Chondrocyte (in vitro differentiated cells): ENCODE measurements around the gene NAALADL2. TPM values are rescaled to one million over a fixed set of nuclear protein-coding genes. Genes with fewer than 3 reads are reported as not detected.
"Not testable (repeated sequence)": the region's sequence is repeated elsewhere in the genome, so short reads cannot be mapped to it uniquely, and the experiment has no call there.

Experiments
- DNase-seq: peaks from one replicate; pipeline ENCODE4 v3.0.0; 2021; ENCODE audit warnings: mixed read lengths, low spot score
- H3K27ac Mint-ChIP-seq: one replicate; pipeline ENCODE4 v1.8.0; 2021; ENCODE audit warnings: mild to moderate bottlenecking, moderate library complexity, mixed read lengths; ENCODE audit not compliant: unreplicated experiment
- H3K27me3 Mint-ChIP-seq: 2 replicates; pipeline ENCODE4 v1.8.0; 2021; ENCODE audit warnings: low read depth, mixed read lengths
- H3K36me3 Mint-ChIP-seq: 2 replicates; pipeline ENCODE4 v1.8.0; 2021; ENCODE audit warnings: low read depth, mixed read lengths
- H3K4me1 Mint-ChIP-seq: 2 replicates; pipeline ENCODE4 v1.8.0; 2021; ENCODE audit warnings: low read depth, mild to moderate bottlenecking, mixed read lengths
- H3K4me3 Mint-ChIP-seq: one replicate; pipeline ENCODE4 v1.8.0; 2021; ENCODE audit warnings: mild to moderate bottlenecking, moderate library complexity, mixed read lengths; ENCODE audit not compliant: unreplicated experiment
- H3K9me3 Mint-ChIP-seq: 2 replicates; pipeline ENCODE4 v1.8.0; 2021; ENCODE audit warnings: low read depth, mixed read lengths
- total RNA-seq: library from RNA; stranded (reverse); gene quantifications from 3 replicates; pipeline ENCODE4 v1.2.1, GENCODE V29; 2021
- TF ChIP-seq, protein P1 (sequence below): fragments of 200-600 bp; sonication (generic); IDR thresholded peaks from 2 replicates; pipeline ENCODE4 v1.5.0; 2021; ENCODE audit warnings: antibody characterized with exemption, mild to moderate bottlenecking, moderate library complexity

The NAALADL2 gene
- total RNA-seq, 1 donor from 2014 or later: 8.0 TPM

DNA sequence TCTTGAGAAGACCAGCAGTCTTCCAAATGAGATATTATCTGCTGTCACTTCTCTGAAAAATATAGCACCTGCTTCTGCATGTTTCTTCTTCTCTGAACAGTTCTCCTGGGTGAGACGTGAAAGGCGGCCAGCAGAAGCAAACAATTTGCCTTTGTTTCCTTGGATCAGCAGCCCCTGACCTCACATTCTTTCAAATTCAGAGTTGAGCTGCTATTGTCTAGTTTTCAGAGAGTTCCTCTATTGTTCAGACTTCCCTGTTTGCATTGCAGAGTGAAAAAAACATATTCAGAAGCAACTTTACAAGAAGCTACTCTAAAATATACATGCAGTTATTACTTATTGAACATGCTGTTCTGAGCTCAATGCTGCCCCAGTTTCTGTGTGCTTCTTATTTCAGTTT, 653.6 kb downstream of the NAALADL2 start:
- TF ChIP-seq, protein P1, sequence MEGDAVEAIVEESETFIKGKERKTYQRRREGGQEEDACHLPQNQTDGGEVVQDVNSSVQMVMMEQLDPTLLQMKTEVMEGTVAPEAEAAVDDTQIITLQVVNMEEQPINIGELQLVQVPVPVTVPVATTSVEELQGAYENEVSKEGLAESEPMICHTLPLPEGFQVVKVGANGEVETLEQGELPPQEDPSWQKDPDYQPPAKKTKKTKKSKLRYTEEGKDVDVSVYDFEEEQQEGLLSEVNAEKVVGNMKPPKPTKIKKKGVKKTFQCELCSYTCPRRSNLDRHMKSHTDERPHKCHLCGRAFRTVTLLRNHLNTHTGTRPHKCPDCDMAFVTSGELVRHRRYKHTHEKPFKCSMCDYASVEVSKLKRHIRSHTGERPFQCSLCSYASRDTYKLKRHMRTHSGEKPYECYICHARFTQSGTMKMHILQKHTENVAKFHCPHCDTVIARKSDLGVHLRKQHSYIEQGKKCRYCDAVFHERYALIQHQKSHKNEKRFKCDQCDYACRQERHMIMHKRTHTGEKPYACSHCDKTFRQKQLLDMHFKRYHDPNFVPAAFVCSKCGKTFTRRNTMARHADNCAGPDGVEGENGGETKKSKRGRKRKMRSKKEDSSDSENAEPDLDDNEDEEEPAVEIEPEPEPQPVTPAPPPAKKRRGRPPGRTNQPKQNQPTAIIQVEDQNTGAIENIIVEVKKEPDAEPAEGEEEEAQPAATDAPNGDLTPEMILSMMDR: no peak
- DNase-seq: no peak
- no peak overlapping the region for H3K27ac Mint-ChIP-seq
- no peaks in the 10 kb centered on the region for H3K4me1 Mint-ChIP-seq
- H3K27me3 Mint-ChIP-seq: no peaks in the 10 kb centered on the region
- H3K36me3 Mint-ChIP-seq: no peaks in the 10 kb centered on the region
- H3K4me3 Mint-ChIP-seq: no peak overlapping the region
- H3K9me3 Mint-ChIP-seq: peaks cover 6% of the 10 kb centered on the region

DNA sequence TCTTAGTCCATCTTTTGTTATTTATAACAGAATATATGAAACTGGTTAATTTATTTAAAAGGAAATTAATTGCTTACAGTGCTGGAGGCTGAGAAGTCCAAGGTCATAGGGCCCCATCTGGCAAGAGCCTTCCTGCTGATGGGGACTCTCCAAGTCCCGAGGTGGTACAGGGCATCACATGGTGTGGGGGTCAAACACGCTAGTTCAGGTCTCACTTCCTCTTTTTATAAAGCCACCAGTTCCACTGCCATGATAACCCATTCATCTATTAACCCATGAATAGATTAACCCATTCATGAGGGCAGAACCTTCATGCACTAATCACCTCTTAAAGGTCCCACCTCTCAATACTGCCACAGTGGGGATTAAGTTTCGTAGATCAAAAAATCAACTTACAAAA, 659.3 kb downstream of the NAALADL2 start:
- no peaks in the 10 kb centered on the region for H3K4me1 Mint-ChIP-seq
- no peak overlapping the region for H3K27ac Mint-ChIP-seq
- peaks cover 5% of the 10 kb centered on the region for H3K9me3 Mint-ChIP-seq
- TF ChIP-seq, protein P1: no peak
- no peak for DNase-seq
- no peak overlapping the region for H3K4me3 Mint-ChIP-seq
- no peaks in the 10 kb centered on the region for H3K36me3 Mint-ChIP-seq
- H3K27me3 Mint-ChIP-seq: no peaks in the 10 kb centered on the region

DNA sequence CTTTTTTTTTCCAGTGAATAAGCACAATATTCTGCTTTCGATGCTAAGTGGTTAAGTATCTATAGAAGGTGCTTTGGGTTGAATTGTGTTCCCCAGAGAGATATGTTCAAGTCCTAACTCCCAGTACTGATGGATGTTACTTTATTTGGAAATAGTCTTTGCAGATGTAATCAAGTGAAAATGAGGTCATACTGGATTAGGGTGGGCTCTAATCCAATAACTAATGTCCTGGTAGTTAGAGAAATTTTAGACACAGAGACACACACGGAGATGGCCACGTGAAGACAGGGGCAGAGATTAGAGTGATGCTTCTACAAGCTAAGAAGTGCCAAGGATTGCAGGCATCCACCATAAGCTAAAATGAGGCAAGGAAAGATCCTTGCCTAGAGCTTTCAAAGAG, 662.3 kb downstream of the NAALADL2 start:
- no peak overlapping the region for H3K4me3 Mint-ChIP-seq

DNA sequence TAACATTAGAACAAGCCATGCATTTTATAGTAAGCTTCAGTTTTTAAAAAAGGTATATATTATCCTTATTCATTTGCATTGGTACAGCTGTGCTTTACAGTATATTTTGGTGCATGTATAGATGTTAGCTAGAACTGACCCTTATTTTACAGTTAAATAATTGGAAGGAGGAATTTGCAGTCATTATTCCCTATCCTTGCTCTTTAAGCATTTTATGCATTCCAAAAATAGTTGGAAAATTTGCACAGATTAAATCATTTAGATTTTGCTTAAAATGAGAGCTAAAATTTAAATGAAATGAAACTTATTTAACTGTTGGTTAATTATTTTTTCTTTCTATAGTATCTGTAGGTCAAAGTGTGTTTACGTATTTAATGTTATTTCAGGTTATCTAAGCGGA, 667.1 kb downstream of the NAALADL2 start:
- Mint-ChIP-seq H3K4me3 (peak overlapping the region; percentile 62), H3K27ac (no peak overlapping the region), H3K36me3 (no peaks in the 10 kb centered on the region), H3K9me3 (peaks cover 15% of the 10 kb centered on the region), H3K4me1 (peaks cover 13% of the 10 kb centered on the region), H3K27me3 (no peaks in the 10 kb centered on the region)
- no peak for DNase-seq
- TF ChIP-seq, protein P1: no peak

More for the DNA sequence above, 662.3 kb downstream of the NAALADL2 start:
- Mint-ChIP-seq H3K4me1 (peaks cover 7% of the 10 kb centered on the region), H3K27ac (no peak overlapping the region), H3K36me3 (no peaks in the 10 kb centered on the region), H3K9me3 (peaks cover 5% of the 10 kb centered on the region), H3K27me3 (no peaks in the 10 kb centered on the region)
- no peak for DNase-seq
- TF ChIP-seq, protein P1: no peak

DNA sequence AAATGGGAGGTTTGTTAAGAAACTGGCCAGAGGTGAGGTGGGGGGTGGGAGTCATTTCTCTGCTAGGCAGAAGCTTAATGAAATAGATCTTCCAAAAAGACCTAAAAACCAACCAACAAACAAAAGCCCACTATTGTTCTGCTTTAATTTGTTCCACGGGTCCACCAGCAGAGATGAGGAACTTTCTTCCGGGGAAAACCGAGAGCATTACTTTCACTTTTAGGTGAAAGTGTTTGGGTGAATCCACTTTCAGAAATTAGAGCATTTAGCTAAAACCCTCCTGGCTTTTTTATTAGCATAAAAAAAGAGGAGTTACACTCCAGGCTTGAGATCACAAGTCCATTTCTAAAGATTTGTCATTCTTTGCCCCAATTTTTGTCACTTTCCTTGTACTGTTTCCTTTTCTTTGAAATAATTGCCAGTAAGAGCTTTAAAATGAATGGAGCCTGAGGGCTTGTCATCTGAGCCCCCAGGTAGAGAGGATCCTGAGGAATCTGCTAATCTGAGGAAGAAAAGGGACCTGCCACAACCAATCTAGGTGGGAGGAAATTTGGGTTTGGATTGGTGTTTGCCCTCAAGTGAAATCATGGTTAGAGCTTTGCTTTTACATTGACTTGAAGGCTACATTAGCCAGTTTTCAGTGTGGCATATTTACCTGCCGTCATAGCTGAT, 667.6 kb downstream of the NAALADL2 start:
- Mint-ChIP-seq H3K27me3 (no peaks in the 10 kb centered on the region), H3K27ac (no peak overlapping the region), H3K4me3 (peak overlapping the region; percentile 62), H3K36me3 (no peaks in the 10 kb centered on the region), H3K9me3 (peaks cover 17% of the 10 kb centered on the region), H3K4me1 (peaks cover 13% of the 10 kb centered on the region)
- TF ChIP-seq, protein P1: no peak
- DNase-seq: no peak

DNA sequence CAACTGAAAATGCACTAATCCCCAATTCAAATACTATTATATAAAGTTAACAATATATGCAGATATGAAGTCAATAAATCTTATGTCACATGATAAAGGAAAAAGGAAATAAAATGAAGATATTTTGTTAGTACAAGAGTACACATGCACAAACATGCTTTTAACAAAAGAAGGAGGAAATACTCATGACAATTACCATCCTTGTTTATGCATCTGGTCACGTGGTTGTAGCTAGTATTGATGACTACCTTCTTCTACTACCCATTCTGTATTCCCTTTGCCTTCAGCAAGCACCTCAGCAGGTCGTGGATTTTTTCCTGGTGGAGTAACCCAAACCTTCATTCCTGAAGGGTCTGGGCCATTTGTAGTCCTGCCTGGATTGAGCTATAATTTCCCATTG, 669.6 kb downstream of the NAALADL2 start:
- H3K27ac Mint-ChIP-seq, DNase-seq, H3K36me3 Mint-ChIP-seq, H3K27me3 Mint-ChIP-seq, H3K4me3 Mint-ChIP-seq: not testable (repeated sequence)
- H3K9me3 Mint-ChIP-seq: peaks cover 15% of the 10 kb centered on the region
- peaks cover 13% of the 10 kb centered on the region for H3K4me1 Mint-ChIP-seq
